ENCODE results near the gene SPP2.

SPP2 gene, protein sequence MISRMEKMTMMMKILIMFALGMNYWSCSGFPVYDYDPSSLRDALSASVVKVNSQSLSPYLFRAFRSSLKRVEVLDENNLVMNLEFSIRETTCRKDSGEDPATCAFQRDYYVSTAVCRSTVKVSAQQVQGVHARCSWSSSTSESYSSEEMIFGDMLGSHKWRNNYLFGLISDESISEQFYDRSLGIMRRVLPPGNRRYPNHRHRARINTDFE

DNA sequence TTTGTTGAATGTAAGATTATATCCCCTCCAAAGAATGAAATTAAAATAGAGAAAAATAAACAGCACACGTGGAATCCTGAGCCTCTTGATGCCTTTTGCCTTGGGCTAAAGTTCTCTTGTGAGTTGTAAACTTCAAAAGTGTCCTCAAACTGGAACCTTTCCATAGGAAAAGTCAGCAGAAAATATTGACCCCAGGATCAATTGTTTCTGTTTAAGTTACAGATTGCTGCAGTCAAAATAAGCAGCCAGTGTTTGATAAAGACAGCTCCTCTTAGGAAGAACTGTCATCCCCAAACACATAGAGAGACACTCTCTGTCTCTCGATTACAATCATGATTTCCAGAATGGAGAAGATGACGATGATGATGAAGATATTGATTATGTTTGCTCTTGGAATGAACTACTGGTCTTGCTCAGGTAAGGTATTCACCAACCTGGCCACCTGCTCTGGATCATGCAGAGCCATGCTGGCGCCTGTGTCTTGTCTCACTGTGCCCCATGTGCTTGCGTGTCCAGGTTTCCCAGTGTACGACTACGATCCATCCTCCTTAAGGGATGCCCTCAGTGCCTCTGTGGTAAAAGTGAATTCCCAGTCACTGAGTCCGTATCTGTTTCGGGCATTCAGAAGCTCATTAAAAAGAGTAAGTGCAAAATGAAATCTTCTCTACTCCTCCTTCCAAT, at the start of gene SPP2:
Gene SPP2, plus strand, starts transcription at position 248 of the 681 bp plus-strand sequence. Its CDS starts 85 bp downstream, at position 333.
- DNase-seq (ENCODE audit: low read depth), result no peak

DNA sequence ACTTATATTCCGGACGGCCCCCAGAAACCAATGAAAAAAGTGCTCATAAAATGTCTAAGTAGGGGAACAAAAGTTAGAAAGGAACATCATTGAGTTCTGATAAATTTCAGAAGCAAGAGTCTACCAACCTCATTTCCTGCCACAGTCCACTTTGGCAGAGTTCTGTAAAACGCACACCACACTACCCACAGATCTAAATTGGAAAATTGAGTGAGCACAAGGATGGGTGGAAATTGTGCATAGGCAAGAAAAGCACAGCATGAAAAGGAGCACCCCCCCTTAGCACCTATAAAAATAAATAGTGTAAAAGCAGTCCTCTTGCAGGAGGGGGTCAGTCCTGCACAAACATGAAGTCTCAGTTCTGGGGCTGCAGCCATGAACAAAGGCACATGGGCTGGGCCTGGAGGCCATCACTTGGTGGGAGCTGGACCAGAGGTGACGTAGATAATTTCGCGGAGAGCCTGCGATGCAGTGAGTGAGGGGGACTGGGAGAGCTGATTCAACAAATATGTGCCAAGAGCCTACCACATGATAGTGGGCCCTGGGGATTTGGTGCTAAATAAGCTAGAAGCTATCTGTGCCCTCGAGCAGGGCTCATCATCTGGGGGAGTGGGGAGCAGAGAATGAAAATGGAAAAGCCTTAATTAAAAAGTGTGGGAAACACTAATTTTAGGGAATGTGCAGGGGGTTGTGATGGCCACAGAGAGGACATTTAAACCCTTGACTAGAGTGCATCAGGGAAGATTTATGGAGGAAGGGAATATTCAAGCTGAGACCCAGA, 48.9 kb upstream of the SPP2 start:
- no peak for DNase-seq (ENCODE audit: low read depth)

DNA sequence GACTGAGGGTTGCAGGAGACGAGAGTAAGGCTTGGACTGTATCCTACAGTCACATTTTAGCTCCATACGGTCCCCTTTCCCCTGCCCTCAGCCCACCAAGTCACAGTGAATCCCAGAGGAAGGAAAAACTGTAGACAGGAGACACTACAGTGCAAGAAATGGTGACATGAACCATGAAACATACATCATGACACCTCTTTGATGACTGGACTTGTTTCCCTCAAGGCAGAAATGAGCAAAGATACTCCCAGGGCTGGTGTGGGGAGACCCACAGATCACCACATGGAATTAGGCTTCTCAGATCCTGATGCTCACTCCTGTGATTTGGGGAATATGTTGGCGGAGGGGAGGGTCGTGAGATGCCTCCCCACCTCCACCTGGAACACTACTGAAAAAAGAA, 48.2 kb upstream of the SPP2 start:
- no peak for DNase-seq (ENCODE audit: low read depth)

DNA sequence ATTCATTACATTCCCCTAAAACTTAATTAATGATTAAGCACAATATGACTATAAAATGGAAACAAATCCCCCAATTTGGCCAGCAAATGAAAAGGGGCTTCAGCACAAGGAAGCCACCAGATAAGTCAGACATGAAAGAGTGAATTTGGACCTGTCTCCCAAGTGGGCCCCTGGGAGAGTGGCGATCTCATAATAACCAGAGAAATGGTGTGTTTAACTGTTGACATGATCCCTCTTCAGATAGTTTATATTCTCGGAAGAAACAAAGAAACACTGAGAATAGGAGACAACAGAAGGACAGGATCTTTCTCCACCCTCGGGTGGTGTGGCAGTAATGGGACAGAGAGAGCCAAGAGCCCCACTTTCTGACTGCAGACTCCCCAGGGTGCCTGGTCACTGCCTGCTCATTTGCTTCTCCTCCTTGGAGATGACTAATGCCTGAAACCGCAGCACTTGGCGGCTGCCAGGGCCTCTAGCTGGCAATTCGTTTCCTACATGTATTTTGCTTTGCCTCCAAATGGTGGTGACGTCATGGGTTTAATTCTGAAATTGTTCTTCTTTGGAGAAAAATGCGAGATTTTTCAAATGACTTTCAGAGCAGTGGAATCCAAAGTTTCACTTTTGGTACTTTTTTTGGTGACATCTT, 46.4 kb upstream of the SPP2 start:
- DNase-seq (ENCODE audit: low read depth), result peak; percentile 91

DNA sequence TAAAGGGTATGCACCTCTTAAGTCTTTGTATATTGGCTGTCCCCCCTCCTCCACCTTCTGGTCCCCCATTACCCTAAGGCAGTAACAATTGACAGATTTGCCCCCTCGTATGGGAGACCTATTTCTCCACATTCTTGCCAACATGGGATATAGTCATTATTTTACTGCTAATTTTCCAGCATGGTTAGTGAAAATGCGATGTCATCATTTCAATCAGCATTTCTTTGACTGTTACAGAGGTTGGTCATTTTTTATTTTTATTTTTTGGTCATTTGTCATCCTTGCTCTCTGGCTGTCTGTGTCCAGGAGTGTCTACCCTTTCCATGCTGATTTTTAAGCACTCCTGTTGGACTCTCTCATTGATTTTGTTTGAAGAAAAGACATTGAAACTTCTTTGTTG, 45.4 kb upstream of the SPP2 start:
- no peak for DNase-seq (ENCODE audit: low read depth)

DNA sequence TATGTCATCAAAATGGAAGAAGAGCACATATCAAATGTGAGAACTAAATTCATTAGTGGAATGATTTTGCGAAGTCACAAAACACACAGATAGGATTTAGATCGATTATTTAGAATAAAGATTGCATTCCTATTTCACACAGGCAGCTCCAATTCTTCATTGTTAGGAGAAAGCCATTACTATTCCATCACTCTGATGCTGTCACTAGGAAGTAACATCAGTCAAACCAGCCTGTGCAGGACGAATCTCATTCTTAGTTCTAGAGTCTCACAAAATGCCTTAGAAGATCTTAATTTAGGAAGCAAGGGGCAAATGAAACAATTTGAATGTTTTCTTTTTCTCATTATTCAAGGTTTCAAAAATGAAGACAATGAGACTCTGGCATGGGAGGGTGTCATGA, 44.0 kb upstream of the SPP2 start:
- no peak for DNase-seq (ENCODE audit: low read depth)

DNA sequence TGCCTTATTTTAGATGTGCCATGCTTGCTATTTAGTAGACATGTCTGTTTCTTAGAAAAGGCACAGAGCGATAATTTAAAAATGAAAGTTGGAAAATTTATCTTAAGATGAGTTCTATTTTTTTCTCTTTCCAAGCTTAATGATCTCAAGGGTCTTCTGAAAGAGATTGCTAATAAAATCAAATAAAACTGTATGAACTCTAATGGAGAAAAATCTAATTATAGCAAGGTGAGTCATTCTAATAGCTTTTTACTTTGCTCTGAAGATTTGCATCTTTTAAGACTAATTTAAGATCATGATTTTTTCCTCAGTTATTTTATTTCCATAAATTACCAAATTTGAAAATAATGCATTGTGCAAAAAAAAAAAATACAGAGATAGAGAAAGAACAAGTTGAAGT, 36.1 kb upstream of the SPP2 start:
- DNase-seq (ENCODE audit: low read depth), result no peak

DNA sequence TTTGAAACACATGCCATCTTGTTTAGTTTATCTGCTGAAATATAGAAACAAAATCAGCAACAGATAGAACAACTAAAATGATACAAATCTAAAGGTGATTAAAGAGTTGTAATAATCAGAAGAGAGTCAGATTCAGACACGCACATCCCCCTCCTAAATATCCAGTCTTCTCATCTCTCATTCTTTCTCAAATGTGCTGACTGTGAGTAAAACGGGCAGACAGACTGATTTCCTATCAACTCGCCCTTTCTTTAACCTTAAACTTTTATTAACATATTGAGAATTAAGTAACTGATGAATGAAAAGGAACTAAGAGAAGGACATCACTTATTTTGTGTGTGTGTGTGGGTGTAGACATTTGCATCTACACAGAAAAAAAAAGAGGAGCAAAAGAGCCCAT, 34.6 kb upstream of the SPP2 start:
- DNase-seq (ENCODE audit: low read depth), result no peak

DNA sequence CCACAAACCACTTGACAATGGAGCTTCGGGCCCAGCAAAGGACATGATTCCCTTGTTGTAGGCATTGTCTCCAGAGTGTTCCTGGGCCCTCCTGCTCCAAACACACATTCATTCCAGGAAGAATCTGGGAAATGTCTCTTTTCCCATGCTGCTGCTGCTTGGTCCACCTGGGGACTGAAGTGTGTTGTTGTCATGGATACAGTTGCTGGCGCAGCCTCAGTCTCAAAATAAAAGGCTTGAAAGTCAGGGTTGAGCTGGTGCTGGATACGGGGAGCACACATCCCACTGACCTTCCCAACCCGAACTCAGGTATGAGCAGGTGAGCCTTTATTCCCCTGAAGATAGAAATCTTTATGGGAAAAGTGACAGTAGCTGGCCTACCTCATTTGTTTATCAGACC, 30.6 kb upstream of the SPP2 start:
- no peak for DNase-seq (ENCODE audit: low read depth)

DNA sequence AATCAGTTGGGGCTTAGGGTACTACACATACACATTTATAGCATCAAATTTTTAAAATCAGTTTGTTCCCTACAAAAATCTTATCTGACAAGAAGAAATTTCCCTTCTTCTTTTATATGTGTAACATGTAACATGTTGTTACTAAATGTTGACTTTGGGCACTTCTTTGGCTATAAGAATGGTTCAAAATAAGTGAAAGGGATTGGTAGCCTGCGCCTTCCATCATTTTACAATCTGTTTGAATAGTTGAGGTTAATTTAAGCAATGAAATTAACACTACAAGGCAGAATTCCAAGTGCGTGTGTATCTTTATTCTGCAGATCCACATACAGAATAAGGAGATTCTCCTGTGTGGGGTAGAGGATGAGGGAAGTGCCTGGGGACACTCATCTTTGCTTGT, 30.2 kb upstream of the SPP2 start:
- no peak for DNase-seq (ENCODE audit: low read depth)

DNA sequence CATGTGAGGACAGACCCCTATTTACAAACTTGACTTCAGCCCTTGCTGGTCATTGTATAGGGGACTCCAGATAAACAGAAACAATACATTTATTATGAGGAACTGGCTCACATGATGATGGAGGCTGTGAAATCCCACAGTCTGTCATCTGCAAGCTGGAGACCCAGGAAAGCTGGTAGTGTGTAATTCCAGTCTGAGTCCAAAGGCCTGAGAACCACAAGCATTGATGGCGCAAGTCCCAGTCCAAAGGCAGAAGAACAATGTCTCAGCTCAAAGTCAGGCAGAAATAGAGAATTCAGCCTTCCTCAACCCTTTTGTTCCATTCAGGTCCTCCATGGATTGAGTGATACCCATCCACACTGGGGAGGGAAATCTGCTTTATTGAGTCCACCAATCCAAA, 28.1 kb upstream of the SPP2 start:
- no peak for DNase-seq (ENCODE audit: low read depth)

DNA sequence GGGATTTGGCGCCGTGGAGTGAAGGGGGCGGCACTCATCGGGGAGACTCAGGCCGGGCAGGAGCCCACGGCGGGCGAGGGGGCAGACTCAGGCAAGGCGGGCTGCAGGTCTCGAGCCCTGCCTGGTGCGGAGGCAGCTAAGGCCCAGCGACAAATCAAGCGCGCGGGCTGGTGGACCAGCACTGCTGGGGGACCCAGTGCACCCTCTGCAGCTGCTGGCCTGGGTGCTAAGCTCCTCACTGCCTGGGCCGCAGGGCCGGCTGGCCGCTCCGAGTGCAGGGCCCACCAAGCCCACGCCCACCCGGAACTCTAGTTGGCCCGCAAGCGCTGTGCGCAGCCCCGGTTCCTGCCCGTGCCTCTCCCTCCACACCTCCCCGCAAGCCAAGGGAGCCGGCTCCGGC, 26.2 kb upstream of the SPP2 start:
- no peak for DNase-seq (ENCODE audit: low read depth)

DNA sequence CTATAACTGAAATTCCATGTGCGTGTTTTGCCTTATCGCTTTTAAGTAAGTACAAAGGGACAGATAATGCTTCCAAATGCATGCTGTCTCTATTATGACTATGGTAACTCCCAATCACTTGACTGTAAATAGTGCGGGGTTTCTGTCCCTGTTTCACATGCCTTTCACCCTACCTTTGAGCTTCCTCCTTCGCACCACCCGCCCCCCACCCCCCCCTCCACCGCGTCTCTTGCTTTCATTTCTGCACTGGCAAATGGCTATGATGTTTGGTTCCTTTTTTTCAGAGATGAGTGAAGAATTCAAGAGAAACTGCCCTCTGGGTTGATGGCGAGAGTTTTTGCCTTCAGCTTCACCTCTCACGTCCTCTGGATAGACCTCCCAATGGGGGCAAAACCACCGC, 25.0 kb upstream of the SPP2 start:
- DNase-seq (ENCODE audit: low read depth), result no peak

DNA sequence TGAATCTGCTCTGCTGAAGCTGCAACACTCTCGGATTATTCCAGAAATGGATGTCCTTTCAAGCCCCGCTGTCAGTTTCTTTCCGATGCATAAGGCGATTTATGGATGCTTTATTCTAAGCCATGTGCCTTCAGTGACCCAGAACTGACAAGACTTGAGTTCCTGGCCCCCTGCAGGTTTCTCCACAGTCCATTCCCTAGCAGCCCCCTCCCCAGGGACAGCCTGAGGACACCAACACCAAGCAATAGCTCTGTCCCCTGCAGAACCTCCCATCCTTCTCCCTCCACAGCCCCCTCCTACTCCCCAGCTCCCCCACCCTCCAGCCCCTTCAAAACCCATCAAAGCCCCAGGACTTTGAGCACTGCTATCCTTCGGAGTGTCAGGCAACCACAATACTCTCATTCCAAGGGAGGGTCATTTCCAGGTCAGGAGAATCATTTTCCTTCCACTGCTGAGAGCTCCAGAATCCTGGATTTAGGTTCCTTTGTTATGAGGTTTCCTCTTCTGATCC, 24.6 kb upstream of the SPP2 start:
- DNase-seq (ENCODE audit: low read depth), result no peak

DNA sequence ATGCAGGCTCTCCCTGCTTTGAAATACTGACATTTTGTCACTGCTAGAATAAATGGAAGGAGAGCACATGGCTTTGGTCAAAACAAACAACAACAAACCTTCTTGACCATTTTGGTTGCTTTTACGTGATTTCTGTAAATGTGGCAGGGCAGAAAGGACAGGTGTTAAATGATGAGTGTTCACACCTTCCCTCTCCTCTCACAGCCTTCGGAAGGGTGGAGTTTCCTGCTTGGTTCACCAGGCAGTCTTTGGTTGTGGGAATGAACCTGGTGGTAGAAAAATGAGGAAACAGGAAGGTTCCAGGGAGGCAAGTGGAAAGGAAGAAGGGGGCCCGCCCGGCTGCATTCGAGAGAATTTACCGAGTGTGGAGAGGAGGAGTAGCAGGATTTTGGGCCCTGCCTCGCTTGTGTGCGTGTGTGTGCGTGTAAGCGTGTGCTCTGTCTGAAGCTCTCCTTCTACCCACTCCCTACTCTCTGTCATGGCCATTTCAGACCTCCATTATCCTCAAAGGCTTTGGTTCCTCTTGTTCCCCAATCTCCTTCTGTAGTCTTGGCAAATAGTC, 23.7 kb upstream of the SPP2 start:
- no peak for DNase-seq (ENCODE audit: low read depth)

DNA sequence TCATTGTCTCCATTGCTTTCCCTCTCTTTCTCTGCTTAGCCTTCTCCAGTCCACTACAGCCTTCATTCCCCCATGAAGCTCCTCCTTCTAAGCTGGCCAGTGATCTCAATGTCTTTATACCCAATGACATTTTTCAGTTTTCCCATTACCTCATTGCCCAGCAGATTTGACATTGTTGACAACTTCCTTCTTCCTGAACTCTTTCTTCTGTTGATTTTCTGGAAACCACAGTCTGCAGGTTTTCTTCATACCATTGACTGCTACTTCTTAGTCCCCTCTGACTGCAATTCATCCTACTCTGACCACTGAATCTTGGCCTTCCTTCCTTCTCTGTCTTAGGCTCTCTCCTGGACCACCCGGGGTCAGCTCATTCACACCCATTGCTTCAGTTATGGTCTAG, 22.9 kb upstream of the SPP2 start:
- no peak for DNase-seq (ENCODE audit: low read depth)

DNA sequence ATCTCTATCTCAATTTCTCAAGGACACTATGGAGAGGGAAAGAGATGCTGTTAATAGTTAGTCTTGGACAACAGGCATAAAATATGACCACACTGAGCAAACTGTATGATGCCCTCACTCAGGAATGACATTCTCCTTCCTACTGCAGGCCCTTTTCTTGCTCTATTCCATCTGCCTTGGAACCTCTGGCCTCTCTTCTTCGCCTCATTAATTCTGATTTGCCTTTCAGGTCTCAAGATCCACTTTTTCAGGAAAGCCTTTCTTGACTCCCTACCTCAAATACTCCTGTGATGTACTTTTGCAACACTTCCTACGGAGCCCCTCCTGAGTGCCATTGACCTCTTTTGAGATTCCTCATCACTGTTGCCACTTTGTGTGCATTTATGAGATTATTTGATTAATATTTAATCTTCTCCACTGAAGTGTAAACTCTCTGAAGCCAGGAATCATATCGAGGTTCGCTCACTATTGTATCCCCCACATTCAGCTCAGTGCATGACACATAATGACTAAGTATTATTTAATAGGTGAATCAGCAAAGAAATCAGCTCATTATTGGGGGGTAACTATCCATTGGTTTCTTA, 21.3 kb upstream of the SPP2 start:
- DNase-seq (ENCODE audit: low read depth), result no peak

DNA sequence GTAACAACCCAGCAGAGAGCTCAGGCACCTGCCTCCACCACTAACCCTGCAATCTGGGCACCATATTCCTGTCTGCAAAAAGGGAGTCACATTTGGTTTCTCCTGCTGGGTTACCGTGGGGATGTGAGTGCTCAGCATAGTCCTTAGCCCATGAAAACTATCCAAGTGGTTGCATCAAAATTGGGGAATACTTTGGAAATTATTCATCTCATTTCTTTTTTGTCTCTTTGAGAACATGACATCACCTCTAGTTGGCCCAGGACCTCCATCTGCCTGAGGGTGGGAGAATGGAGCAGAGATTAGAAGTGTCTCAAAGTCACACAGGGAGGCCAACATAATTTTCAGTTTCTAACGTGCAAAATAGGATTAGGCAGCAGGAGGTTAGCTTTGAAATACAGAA, 19.3 kb upstream of the SPP2 start:
- peak; percentile 40 for DNase-seq (ENCODE audit: low read depth)

DNA sequence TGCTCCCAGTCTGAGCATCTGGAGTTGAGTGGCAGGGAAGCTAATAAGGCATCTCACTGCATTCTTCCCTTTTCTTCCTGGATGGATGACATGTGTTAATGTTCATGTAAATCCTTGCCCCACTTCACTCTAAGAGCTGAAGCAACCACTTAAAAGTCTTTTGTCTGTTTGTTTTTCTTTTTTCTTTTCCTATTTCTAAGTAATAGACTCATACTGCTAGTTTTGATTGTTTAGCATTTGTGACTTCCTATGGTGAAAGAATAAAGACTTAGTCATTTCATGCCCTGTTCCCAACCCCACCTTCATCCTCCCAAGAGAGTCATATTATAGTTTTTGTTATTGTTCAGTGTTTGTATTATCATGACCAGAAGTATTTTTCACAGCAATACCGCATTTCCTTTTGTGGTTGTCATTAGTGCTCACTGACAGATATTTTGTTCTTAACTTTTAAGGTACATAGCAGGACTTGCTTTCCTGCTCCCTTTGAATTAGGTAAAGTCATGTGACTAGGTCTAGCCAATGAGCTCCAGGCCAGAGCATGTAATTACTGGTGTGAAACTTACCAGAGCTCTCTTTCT, 18.1 kb upstream of the SPP2 start:
- DNase-seq (ENCODE audit: low read depth), result peak; percentile 93

DNA sequence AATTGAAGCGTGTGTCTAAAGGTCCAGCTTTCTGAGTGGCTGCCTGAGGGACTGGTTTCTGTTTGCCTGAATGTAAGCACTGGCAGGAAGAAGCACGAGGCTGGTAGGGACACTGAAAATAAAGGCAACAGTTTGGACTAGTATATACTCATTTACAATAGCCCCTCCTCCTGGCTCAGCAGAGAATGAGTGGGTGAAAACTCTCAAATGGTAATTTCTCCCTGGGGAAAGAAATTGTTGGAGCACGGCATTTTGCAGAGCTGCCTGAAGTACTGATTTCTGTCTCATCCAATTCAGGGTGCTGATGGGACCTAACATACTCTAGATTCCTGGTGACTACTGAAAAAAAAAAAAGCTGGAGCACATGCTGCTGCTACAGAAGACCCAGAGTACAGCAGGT, 17.3 kb upstream of the SPP2 start:
- no peak for DNase-seq (ENCODE audit: low read depth)

DNA sequence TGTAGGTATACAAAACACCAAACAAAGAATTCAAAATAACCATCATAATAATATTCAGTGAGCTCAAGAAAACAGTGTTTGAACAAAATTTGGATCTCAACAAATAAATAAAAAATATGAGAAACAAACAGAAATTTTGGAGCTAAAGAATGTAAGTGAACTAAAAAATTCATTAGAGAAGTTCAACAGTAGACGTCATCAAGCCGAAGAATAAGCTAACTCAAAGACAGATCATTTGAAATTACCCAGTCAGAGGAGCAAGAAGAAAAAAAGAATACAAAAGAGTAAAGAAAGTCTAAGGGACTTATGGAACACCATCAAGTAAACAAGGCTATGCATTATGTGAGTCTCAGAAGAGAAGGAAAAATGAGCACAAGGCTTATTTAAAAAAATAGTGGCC, 16.6 kb upstream of the SPP2 start:
- DNase-seq (ENCODE audit: low read depth), result no peak
